HG03575 (cell line): ENCODE results near the gene EVL.
"Not testable (repeated sequence)": the region's sequence is repeated elsewhere in the genome, so short reads cannot be mapped to it uniquely, and the experiment has no call there.

ENCODE experiments used
- ATAC-seq: cut with Tn5 transposase; IDR thresholded peaks from one replicate; pipeline ENCODE4 v1.9.1; 2021; ENCODE audit not compliant: unreplicated experiment, insufficient number of reproducible peaks, low FRiP score; ENCODE audit errors: extremely low read depth

Gene EVL

DNA sequence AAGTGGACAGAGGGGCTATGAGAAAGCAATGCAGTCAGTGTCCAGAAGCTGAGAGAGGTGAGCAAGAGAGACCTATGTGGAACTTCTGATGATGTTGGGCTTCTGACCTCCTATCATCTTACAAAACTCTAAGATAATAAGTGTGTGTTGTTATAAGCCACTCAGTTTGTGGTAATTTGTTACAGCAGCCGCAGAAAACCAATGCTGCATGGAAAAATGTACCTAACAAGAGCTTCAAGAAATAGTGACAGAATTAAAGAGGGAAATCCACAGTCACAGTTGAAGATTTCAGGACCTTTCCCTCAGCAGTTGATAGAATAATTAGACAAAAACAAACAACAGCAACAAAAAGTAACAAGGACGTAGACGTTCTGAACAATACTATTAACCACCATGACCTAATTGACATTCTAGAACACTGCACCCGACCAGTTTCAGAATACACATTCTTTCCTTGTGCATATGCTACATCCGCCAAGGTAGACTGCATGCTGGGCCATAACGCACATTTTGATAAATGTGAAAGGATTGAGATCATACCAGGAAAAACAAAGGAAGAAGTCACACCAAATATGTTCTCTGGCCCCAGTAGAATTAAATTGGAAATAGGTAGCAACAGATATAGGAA is 1.8 kb upstream of the EVL start:
- ATAC-seq, result no peak

DNA sequence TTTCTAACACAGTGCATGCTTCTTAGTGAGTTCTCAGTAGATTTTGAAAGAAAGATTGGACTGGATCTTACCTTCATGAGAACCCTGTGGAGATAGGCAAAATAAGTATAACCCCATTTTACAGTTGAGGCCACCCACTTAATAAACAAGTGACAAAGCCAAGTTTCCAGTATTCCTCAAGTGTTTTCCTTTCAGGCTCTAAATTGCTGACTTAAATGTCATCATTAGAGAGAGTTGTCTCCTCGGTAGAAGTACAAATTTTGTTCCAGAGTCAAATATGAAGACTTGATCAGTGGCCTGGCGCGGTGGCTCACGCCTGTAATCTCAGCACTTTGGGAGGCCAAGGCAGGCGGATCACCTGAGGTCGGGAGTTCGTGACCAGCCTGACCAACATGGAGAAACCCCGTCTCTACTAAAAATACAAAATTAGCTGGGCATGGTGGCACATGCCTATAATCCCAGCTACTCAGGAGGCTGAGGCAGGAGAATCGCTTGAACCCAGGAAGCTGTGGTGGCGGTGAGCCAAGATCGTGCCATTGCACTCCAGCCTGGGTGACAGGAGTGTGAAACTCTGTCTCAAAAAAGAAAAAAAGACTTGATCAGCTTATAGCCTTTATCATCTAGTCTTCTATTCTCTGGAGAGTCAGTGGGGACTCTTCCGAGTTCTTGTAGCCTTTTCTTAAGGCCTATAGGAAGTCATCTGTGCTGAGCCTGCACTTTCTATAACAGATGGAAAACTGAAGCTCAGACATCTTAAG is 708 bp upstream of the EVL start:
- ATAC-seq, result not testable (repeated sequence)

DNA sequence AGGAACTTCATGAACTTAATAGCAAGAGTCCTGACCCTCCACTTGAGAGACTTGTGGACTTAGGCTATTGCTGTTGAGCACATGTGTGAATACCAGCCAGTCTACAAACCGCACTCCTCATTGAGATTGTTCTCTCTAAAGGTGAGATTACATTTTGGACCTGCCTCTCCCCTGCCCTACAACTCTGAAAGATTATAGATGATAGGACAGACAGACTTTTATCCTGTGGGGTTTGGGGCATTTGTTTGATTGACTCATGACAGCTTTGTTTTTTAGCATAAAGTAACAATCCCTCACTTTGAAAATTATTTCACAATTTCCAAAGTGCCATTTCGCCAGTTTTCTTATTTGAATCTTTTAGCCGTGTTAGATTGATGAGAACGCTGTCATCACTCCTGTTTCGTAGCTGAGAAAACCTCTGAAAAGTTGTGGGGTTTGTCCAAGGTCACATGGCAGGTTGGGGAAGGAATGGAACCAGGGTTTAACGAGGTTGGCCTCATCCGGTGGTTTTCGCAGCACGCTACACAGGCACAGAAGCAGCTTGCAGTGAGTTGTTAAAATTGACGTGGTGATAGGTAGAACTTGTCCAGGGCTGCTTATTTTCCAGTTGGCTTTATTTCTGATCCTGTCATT is 836 bp downstream of the EVL start:
- no peak for ATAC-seq

DNA sequence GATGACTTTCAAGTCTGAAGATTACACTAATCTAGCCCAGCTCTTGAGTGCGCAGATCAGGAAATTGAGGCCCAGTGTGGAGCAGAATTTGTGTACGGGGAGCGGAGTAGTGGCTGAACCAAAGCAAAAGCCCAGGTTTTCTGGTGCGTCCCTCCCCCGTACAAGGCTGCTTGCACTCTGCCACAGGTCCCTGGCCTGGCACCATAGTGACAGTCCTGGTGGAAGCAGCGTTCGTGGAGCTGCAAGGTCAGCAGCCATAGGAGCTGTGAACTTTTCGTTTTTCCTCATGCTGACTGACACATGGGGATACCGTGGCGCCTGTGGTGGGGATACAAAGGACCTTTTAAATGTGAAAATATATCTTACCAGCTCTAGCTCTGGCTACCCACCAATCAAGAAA is 1.7 kb downstream of the EVL start:
- no peak for ATAC-seq

DNA sequence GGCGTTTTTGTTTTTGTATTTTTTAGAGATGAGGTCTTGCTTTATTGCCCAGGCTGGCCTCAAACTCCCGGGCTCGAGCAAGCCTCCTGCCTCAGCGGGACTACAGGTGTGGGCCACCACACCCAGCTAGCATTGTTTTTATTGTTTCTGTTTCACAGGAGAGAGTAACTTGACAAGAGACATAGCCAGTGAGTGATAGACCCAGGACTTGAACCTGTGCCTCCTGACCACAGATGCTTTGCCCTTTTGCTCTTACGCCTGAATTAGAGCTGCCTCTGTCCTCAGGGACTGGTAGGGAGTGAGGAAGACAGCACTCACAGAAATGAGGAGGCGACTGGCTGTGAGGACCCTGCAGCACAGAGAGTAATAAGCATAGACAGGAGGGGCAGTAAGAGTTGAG is 2.3 kb downstream of the EVL start:
- ATAC-seq, result no peak

DNA sequence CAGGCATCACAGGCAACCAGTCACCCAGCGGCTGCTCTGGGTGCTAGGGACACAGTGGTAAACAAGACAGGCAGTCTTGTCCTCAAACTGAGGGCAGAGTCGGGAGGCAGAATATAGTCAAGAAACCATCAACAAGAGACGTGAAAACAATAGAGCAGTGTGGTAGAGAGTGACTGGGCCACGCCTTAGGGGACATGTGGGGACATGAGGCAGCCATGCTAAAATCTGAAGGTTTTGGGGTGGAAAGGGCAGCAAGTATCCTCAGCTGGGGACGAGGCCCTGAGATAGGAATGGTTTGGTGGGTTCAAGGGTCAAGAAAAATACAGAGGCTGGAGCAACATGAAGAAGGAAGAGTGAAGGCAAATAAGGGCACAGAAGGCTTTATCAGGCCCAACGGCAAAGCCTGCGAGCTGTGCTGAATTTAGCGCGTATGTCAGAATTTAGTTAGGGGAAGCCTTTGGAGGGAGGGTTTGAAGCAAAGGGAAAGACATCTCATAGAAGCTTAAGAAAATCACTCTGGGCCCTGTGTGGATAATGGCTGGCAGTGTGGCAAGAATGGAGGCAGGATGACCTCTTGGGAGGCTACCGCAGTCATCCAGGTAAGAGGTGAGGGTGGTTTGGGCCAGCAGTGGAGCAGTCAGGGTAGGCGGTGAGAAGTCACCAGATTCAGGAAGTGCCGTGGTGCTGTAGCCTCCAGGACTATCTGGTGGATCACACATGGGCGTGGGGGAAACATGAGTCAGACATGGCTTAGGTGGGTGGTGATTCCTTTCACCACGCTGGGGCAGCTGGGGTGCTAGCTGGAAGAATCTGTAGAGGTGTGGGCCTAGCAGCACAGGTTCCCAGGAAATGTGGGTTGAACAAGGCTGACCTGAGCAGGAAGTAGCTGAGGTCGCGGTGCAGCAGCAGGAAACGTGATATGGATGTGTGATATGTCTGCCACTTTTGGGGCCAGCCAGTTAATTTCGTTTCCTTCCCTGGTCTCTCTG is 3.0 kb downstream of the EVL start:
- no peak for ATAC-seq

DNA sequence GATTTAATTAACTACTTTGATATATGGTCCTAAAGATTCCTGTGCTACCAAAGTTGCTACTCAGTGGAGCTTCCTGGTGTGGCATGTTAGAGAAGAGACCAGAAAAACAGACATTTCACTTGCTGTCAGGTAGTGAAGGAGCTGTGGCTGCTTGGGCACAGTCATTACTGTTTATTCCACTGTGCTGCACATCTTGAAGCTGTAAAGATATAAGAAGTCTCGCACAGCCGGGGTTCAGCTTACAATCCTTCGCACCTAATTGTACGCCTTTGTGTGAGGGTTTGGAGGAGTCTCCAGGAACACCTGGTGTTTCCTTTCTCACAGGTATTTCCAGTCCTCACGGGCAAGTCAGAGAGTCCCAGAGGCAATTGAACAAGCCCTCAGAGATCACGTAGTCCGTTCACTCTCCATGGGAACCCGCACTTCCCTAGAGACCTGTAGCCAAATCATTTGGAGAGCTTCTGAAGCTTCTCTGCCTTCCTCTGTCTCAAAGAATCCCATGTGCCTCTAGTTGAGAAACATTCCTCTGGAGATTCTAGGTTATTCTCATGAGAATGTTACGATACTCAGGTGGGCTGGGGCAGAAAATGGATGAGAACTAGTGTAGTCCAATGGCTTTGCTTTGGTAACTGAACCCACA is 4.1 kb downstream of the EVL start:
- no peak for ATAC-seq

DNA sequence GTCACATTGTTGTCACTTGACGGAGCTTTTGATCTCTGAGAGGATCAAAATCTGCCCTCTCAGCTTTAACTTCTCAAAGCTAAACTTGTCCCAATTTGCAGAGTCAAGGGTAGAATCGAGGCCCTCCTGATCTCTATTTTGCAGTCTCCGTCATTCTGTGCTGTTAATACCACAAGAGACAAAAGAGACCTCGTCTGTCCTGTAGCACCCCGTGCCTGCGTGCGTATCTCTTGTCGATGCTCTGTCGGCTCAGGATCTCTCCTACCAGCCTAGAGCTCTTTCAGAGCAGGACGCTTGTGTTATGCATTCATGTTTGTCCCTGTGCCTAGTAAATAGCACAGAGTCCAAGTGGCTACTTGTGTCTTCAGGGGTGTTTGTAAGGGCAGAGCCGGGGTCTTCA is 5.1 kb downstream of the EVL start:
- no peak for ATAC-seq

DNA sequence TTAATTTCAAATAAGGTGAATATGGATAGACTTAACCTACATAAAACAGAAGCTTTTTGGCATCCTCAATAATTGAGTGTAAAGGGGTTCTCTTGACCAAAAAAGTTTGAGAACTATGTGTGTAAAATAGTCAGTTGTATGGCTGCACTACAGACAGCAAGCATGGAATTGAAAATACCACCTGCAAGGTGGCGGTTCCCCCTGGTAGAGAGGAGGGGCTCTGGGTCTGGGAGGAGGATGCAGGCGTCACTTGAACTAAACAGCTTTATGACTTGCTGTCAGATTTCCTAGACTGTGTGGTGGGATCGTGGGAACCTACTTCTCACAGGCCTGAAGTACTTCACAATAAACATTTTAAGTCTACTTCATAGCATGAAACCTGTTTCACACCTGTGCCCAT is 6.3 kb downstream of the EVL start:
- no peak for ATAC-seq

DNA sequence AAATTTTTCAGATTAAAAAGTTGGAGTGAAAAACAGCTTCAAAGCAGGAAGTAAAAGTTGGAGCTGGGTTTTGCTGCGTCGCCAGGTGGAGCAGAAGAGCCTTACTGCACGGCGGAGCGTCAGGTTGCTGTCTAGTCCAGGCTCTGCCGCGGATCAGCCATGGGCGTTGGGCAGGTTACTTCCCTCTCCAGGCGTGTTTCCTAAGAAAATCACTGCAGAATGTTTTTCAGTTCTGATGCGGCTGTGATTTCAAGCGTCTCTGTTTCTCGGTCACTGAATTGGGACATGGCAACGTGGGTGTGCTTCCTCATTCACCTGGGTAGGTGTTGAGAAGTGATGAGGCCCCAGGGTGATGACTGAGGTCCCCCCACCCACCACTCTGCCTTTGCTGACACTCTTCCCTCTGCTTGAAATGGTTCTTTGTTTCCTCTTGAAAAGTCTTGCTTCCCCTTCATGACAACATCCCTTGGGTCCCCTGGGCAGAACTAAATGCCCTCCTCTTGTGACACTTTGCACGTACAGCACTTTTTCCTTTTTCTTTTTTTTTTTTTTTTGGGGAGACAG is 7.6 kb downstream of the EVL start:
- ATAC-seq, result no peak

DNA sequence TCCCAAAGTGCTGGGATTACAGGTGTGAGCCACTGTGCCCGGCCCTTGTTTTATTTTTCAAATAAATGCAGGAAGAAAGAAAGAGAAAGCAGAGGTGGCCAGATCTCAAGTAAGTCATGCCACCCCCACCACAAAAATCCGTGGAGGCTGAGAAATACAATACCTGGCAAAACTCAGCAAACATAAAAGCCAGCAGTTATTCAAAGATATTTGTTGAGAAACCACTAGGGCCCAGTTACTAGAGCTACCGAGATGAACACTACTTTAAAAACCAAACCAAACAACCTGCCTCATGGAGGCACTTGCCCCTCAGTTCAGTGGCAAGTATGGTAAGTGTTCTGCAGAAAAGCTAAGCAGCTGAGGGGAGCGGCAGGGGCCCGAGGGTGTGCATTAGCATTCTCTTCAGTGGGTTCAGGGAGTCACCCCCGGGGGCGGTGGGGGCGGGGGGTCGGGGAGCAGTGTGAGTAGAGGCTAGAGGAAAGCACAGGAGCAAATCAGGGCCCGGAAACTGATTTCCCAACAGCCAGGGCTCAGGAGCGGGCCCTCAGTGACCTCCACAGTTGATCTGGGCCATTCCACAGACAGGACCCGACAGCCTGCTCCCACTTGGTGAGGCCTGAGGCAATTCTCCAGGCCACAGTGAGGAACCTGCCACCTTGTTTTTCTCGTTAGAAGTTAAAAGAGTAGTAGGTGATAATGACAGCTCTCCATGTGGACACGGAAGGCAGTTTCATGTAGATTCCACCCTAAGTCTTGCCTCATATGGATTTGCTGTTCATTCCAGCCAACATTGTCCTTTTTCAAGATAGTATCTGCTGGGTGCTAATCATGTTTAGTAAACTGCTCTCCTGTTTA is 8.6 kb downstream of the EVL start:
- ATAC-seq, result no peak

DNA sequence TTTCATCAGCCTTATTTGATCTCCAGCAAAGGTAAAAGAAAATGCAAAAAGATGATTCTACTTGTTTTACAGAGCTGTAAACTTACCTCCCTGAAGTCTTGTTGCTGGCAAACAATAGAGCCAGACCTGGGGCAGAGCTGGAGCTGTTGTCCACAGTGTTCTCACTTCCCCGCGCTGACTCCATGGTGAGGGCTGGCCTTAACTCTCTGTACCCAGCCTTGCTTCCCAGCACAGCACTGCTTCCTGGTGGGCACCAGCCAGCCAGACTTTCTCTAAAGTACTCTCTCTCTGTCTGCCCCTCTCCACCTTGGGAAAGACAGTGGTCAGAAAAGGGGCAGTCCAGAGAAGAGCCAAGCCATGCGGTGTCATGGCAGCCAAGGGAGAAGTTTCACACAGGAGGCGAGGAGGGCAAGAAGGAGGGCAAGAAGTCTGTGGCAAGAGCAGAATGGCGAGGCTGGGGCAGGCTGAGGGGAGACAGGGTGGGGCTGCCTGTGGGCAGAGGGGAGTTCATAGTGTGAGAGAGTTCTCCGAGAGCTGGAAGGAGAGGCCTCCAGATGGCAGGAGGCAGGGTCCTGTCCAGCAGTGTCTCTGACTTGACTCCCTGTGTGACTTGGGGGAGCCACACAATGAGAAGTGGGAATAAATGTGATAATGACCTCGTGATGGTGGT is 9.3 kb downstream of the EVL start:
- ATAC-seq, result no peak

DNA sequence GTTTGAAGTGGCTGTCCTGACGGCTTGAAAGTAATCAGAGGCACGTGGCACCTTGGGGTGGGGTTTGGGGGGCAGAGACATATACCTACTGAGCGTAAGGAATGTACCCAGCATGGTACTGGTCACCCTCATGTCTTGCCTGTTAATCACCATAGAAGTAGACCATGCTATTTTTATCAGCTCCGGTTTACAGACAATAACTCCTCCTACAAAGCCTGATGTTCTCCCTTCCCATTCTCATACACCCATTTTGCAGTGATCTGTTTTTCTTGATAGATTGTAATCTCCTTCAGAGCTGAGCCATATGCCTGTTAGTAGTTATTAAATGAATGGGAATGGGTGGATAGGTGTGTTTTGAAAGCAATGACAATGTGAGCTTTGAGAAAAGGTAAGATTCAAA is 10.5 kb downstream of the EVL start:
- ATAC-seq, result no peak

DNA sequence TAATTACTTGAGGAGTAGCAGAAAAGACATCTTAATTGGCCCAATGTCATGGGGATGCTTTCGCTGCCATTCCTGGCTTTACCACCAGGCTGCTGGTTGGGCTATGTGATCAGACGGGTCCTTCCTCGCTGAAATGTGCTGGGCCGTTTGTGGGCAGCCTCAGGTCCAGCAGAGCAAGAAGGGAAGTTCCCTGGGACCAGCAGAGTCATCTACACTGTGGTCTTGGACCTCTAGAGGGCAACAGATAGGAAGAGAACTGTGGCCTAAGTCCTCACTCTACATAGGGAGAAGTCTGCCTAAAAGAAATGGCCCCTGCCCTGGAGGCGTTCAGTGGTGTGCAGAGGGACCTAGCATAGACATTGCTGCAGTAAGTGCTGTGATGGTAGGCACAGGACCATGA is 10.9 kb downstream of the EVL start:
- no peak for ATAC-seq

DNA sequence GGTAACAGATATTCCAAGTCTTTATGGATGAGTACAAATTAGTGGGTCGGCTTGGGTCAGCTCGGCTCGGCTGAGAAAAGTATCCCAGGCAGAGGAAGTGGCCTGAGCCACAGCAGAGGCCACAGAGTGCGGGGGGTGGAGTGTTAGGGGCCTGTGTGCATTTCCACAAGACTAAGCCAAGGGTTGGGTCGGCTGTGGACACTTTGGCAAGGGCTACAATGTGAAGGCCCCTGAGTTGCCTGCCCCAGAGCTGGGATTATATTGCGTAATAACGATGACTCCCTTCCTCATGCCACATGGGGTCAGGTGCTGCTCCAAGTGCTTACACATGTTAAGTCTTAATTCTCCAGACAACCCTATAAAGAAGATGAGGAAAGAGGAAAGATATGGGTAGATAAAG is 11.4 kb downstream of the EVL start:
- ATAC-seq, result no peak

DNA sequence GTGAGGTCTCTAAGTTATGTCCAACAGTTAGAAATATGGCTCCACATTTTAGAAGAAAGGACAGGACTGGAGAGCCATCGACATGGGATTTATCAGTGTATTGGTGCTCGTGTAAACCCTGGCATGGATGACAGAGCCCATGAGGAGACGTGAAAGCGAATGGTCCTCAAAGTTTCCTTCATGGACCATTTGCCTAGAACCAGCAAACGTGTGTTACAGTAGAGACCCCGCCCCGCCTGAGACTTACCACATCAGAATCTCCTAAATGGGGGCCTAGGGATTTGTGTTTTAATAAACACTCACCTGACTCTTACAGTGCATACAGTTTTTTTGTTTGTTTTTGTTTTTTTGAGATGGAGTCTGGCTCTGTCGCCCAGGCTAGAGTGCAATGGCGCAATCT is 12.2 kb downstream of the EVL start:
- ATAC-seq, result no peak

DNA sequence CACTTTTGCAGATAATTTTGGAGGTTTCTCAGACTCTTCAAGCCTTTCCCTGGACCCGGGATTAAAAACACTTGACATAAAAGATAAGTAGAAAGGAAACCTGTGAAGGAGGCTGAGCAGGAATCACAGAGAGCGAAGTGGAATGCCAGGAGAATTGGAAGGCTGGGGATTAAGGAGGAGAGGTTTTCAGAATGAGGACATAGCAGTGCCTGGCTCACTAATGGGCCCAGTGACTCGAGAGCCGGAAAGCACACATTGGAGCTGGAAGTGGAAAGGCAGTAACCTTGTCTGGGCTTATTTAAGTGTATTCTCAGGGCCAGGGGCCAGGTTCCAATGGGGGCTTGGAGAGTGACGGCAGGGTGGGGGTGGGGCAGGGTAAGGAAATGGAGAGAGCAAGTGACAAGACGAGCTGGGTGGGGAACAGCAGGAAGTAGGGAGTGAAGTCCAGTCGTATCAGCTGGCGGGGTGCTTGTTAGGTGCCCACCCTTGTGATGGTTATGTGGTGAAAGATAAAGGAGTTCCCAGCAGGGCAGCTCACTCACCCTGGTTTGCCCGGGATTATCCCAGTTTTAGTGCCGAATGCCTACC is 13.1 kb downstream of the EVL start:
- no peak for ATAC-seq
